HG02840 (cell line): Measurements from ENCODE around the gene SESN3.
"Not testable (repeated sequence)": the region's sequence is repeated elsewhere in the genome, so short reads cannot be mapped to it uniquely, and the experiment has no call there.

Experiments
- ATAC-seq: cut with Tn5 transposase; IDR thresholded peaks from one replicate; pipeline ENCODE4 v1.9.1; 2021; ENCODE audit warnings: mild to moderate bottlenecking, moderate library complexity, moderate number of reproducible peaks; ENCODE audit not compliant: unreplicated experiment, low FRiP score

The SESN3 gene

GRCh38 chr11:95228081-95228749 is 2.8 kb downstream of the SESN3 start:
- ATAC-seq: no peak

- not testable (repeated sequence) for ATAC-seq
Measured at GRCh38 chr11:95227060-95227459, 3.9 kb downstream of the SESN3 start.

GRCh38 chr11:95222817-95223216 is 8.2 kb downstream of the SESN3 start:
- no peak for ATAC-seq

GRCh38 chr11:95219599-95219998 is 11.4 kb downstream of the SESN3 start:
- no peak for ATAC-seq

GRCh38 chr11:95218149-95218548 is 12.9 kb downstream of the SESN3 start:
- no peak for ATAC-seq

- no peak for ATAC-seq
Measured at GRCh38 chr11:95212609-95213008, 18.4 kb downstream of the SESN3 start.

- not testable (repeated sequence) for ATAC-seq
Measured at GRCh38 chr11:95209535-95209934, 21.5 kb downstream of the SESN3 start.

GRCh38 chr11:95200781-95201457 is 30.1 kb downstream of the SESN3 start:
- ATAC-seq: no peak

- ATAC-seq: no peak
Measured at GRCh38 chr11:95195831-95196230, 35.2 kb downstream of the SESN3 start.

GRCh38 chr11:95193541-95193940 is 37.5 kb downstream of the SESN3 start:
- ATAC-seq: no peak

GRCh38 chr11:95192717-95193116 is 38.3 kb downstream of the SESN3 start:
- no peak for ATAC-seq

GRCh38 chr11:95187723-95188122 is 43.3 kb downstream of the SESN3 start:
- no peak for ATAC-seq

GRCh38 chr11:95182397-95182796 is 48.6 kb downstream of the SESN3 start:
- no peak for ATAC-seq

GRCh38 chr11:95175818-95176380 is 55.1 kb downstream of the SESN3 start:
- no peak for ATAC-seq

GRCh38 chr11:95170294-95170693 is 60.7 kb downstream of the SESN3 start:
- no peak for ATAC-seq

- no peak for ATAC-seq
Measured at GRCh38 chr11:95166781-95167180, 64.2 kb downstream of the SESN3 start.

GRCh38 chr11:95165638-95166037 is 65.4 kb downstream of the SESN3 start:
- ATAC-seq: no peak

GRCh38 chr11:95163106-95163505 is 67.9 kb downstream of the SESN3 start:
- no peak for ATAC-seq

GRCh38 chr11:95161248-95161647 is 69.8 kb downstream of the SESN3 start:
- no peak for ATAC-seq

- no peak for ATAC-seq
Measured at GRCh38 chr11:95157824-95158223, 73.2 kb downstream of the SESN3 start.

GRCh38 chr11:95156916-95157541 is 74.0 kb downstream of the SESN3 start:
- ATAC-seq: no peak
